ENCODE data around the gene ZNF680.
"Not testable (repeated sequence)": the region's sequence is repeated elsewhere in the genome, so short reads cannot be mapped to it uniquely, and the experiment has no call there.

GRCh38 chr7:64569372-64570283 lies 6.8 kb upstream of the ZNF680 start:
- not testable (repeated sequence) for TF ChIP-seq EZH2 (IDR thresholded peaks at IDR 0.05); CTCF (IDR thresholded peaks at IDR 0.05 in 2 of 3, conservative IDR thresholded peaks at IDR 0.05 in 1 of 3; ENCODE audit: borderline replicate concordance in 1 of 3, insufficient read depth in 1 of 3, low read depth in 2 of 3, low read length in 2 of 3); POLR2AphosphoS5 (IDR thresholded peaks at IDR 0.05; ENCODE audit: low read depth, low read length); POLR2A (IDR thresholded peaks at IDR 0.05; ENCODE audit: borderline replicate concordance, extremely low read depth, insufficient read depth, insufficient read length); SIN3A (IDR thresholded peaks at IDR 0.05; ENCODE audit: low read depth)
- TF ChIP-seq, protein P1, sequence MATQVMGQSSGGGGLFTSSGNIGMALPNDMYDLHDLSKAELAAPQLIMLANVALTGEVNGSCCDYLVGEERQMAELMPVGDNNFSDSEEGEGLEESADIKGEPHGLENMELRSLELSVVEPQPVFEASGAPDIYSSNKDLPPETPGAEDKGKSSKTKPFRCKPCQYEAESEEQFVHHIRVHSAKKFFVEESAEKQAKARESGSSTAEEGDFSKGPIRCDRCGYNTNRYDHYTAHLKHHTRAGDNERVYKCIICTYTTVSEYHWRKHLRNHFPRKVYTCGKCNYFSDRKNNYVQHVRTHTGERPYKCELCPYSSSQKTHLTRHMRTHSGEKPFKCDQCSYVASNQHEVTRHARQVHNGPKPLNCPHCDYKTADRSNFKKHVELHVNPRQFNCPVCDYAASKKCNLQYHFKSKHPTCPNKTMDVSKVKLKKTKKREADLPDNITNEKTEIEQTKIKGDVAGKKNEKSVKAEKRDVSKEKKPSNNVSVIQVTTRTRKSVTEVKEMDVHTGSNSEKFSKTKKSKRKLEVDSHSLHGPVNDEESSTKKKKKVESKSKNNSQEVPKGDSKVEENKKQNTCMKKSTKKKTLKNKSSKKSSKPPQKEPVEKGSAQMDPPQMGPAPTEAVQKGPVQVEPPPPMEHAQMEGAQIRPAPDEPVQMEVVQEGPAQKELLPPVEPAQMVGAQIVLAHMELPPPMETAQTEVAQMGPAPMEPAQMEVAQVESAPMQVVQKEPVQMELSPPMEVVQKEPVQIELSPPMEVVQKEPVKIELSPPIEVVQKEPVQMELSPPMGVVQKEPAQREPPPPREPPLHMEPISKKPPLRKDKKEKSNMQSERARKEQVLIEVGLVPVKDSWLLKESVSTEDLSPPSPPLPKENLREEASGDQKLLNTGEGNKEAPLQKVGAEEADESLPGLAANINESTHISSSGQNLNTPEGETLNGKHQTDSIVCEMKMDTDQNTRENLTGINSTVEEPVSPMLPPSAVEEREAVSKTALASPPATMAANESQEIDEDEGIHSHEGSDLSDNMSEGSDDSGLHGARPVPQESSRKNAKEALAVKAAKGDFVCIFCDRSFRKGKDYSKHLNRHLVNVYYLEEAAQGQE (IDR thresholded peaks at IDR 0.05; ENCODE audit: low read depth), result not testable (repeated sequence)

Data from HCT116 (cell line).